ENCODE results near the gene CD248.

Gene CD248

GRCh38 chr11:66287889-66288670, 28.8 kb downstream of the CD248 start:
- DNase-seq (ENCODE audit: extremely low spot score): no peak
- POLR2A ChIA-PET: interaction anchor here (1.1 to 4.3 kb wide), 13 partner anchors 12 to 1176 kb away, joined by 4 to 36 read pairs (median 8); partner anchors contain the start of gene RAB1B
- TF ChIP-seq SUZ12 (IDR thresholded peaks at IDR 0.05) (no peak), TARDBP (IDR thresholded peaks at IDR 0.05) (no peak), NFRKB (IDR thresholded peaks at IDR 0.05) (no peak), SP1 (IDR thresholded peaks at IDR 0.05) (no peak)
- CTCF ChIA-PET: interaction anchor here (1.2 to 2.6 kb wide), 3 partner anchors 23 to 34 kb away, joined by 4 to 11 read pairs (median 5); no protein-coding TSS in a partner anchor

GRCh38 chr11:66287211-66287888, 29.5 kb downstream of the CD248 start:
- TF ChIP-seq FOXK2 (IDR thresholded peaks at IDR 0.05) (no peak), FOXA1 (IDR thresholded peaks at IDR 0.05) (no peak), CTBP1 (IDR thresholded peaks at IDR 0.05; ENCODE audit: borderline replicate concordance) (no peak), FOXM1 (IDR thresholded peaks at IDR 0.05; ENCODE audit: borderline replicate concordance) (no peak), SUZ12 (IDR thresholded peaks at IDR 0.05) (no peak), LEF1 (IDR thresholded peaks at IDR 0.05; ENCODE audit: borderline replicate concordance) (no peak), BHLHE40 (IDR thresholded peaks at IDR 0.05; ENCODE audit: borderline replicate concordance) (no peak), SP1 (IDR thresholded peaks at IDR 0.05) (no peak), ELF4 (IDR thresholded peaks at IDR 0.05) (no peak), ARNT (IDR thresholded peaks at IDR 0.05) (no peak)
- ChIA-PET CTCF (interaction anchor here (1.0 to 1.2 kb wide), 2 partner anchors 24 to 34 kb away, joined by 3 to 4 read pairs; no protein-coding TSS in a partner anchor), POLR2A (interaction anchor here (0.9 to 4.3 kb wide), 2 partner anchors 19 to 71 kb away, joined by 3 to 24 read pairs; partner anchors contain the start of gene RAB1B)

GRCh38 chr11:66286699-66287098, 30.1 kb downstream of the CD248 start:
- CTCF ChIA-PET: interaction anchor here (0.5 to 1.0 kb wide), 2 partner anchors 25 to 77 kb away, joined by 3 read pairs; no protein-coding TSS in a partner anchor
- TF ChIP-seq FOXK2 (IDR thresholded peaks at IDR 0.05): no peak
- TF ChIP-seq ARNT (IDR thresholded peaks at IDR 0.05): no peak
- TF ChIP-seq FOXM1 (IDR thresholded peaks at IDR 0.05; ENCODE audit: borderline replicate concordance): no peak
- no peak for TF ChIP-seq NFRKB (IDR thresholded peaks at IDR 0.05)
- no peak for TF ChIP-seq FOXA1 (IDR thresholded peaks at IDR 0.05)
- TF ChIP-seq TARDBP (IDR thresholded peaks at IDR 0.05): no peak
- TF ChIP-seq PKNOX1 (IDR thresholded peaks at IDR 0.05): no peak
- no peak for TF ChIP-seq CTBP1 (IDR thresholded peaks at IDR 0.05; ENCODE audit: borderline replicate concordance)
- TF ChIP-seq SUZ12 (IDR thresholded peaks at IDR 0.05): no peak
- no peak for TF ChIP-seq ELF4 (IDR thresholded peaks at IDR 0.05)
- no peak for TF ChIP-seq BHLHE40 (IDR thresholded peaks at IDR 0.05; ENCODE audit: borderline replicate concordance)
- POLR2A ChIA-PET: interaction anchor here (0.9 to 4.3 kb wide), 3 partner anchors 19 to 71 kb away, joined by 3 to 24 read pairs (median 4); partner anchors contain the start of gene RAB1B
- DNase-seq (ENCODE audit: extremely low spot score): no peak

More at GRCh38 chr11:66287211-66287888, 29.5 kb downstream of the CD248 start:
- DNase-seq (ENCODE audit: extremely low spot score): no peak

- ChIA-PET CTCF (interaction anchor here (0.6 kb wide), 2 partner anchors 40 to 131 kb away, joined by 3 to 4 read pairs; no protein-coding TSS in a partner anchor), POLR2A (interaction anchor here (0.7 to 1.1 kb wide), 2 partner anchors 9 to 29 kb away, joined by 4 read pairs; no protein-coding TSS in a partner anchor)
- TF ChIP-seq ELF4 (IDR thresholded peaks at IDR 0.05) (no peak), L3MBTL2 (conservative IDR thresholded peaks at IDR 0.05) (no peak), PKNOX1 (IDR thresholded peaks at IDR 0.05) (no peak), ARNT (IDR thresholded peaks at IDR 0.05) (no peak)
- DNase-seq (ENCODE audit: extremely low spot score): no peak
These were observed 31.4 kb downstream of the CD248 start for GRCh38 chr11:66285250-66285947.

- POLR2A ChIA-PET: interaction anchor here (1.4 kb wide), 1 partner anchor 16 kb away, joined by 4 read pairs; the partner anchor contains the start of gene RAB1B
- DNase-seq (ENCODE audit: extremely low spot score): no peak
- TF ChIP-seq ZNF384 (IDR thresholded peaks at IDR 0.05) (no peak), NFRKB (IDR thresholded peaks at IDR 0.05) (no peak), CTBP1 (IDR thresholded peaks at IDR 0.05; ENCODE audit: borderline replicate concordance) (no peak), HDGF (IDR thresholded peaks at IDR 0.05; ENCODE audit: borderline replicate concordance) (no peak), FOXK2 (IDR thresholded peaks at IDR 0.05) (no peak), PKNOX1 (IDR thresholded peaks at IDR 0.05) (no peak), L3MBTL2 (conservative IDR thresholded peaks at IDR 0.05) (no peak), TARDBP (IDR thresholded peaks at IDR 0.05) (no peak), ELF4 (IDR thresholded peaks at IDR 0.05) (no peak), SP1 (IDR thresholded peaks at IDR 0.05) (no peak), LEF1 (IDR thresholded peaks at IDR 0.05; ENCODE audit: borderline replicate concordance) (no peak), FOXA1 (IDR thresholded peaks at IDR 0.05) (no peak), FOXM1 (IDR thresholded peaks at IDR 0.05; ENCODE audit: borderline replicate concordance) (no peak)
- CTCF ChIA-PET: interaction anchor here (2.9 kb wide), 1 partner anchor 28 kb away, joined by 9 read pairs; no protein-coding TSS in a partner anchor
These were observed 32.2 kb downstream of the CD248 start for GRCh38 chr11:66284526-66285078.
